Panc1 (cell line): ENCODE data around the gene YPEL1. TPM values are rescaled to one million over a fixed set of nuclear protein-coding genes. Genes with fewer than 3 reads are reported as not detected.

Experiments
- ATAC-seq: fragments of 200-7000 bp; cut with Tn5 transposase; 2 replicates; pipeline ENCODE4 v1.9.1; 2020; ENCODE audit warnings: mild to moderate bottlenecking, moderate library complexity
- BruUV-seq: library from RNA; stranded (reverse); fragments of 400-500 nt; replicated peaks from 2 replicates; lab custom pipeline; 2021; lab: Mats Ljungman, UMichigan
- CTCF ChIA-PET: fragments of 300-600 bp; sonication (Branson Sonifier 250); formaldehyde crosslinking; loops from one replicate; lab custom pipeline; 2022; ENCODE audit warnings: antibody characterized with exemption; lab: Charles Lee
- POLR2A ChIA-PET: fragments of 300-600 bp; sonication (Branson Sonifier 250); formaldehyde crosslinking; loops from one replicate; lab custom pipeline; 2022; ENCODE audit warnings: antibody characterized with exemption; lab: Charles Lee
- DNase-seq: peaks from one replicate; pipeline ENCODE4 v3.0.0-alpha.2; 2010; ENCODE audit warnings: low read depth, low spot score
- H3K27ac ChIP-seq: 2 replicates; pipeline ENCODE4 v1.5.1; 2011; ENCODE audit warnings: mild to moderate bottlenecking, low read length, inconsistent platforms
- H3K27me3 ChIP-seq: fragments of 200-500 bp; sonication (Bioruptor generic); 2 replicates; pipeline ENCODE4 v1.6.0; 2014; ENCODE audit warnings: low read length, inconsistent platforms; ENCODE audit not compliant: control insufficient read depth, insufficient read depth
- H3K36me3 ChIP-seq: fragments of 200-500 bp; sonication (Bioruptor generic); 2 replicates; pipeline ENCODE4 v1.5.1; 2014; ENCODE audit warnings: inconsistent platforms, mild to moderate bottlenecking, low read length, moderate library complexity; ENCODE audit not compliant: control insufficient read depth, insufficient read depth
- H3K4me1 ChIP-seq: 2 replicates; pipeline ENCODE4 v1.5.1; 2011; ENCODE audit warnings: inconsistent platforms, mild to moderate bottlenecking, low read length, moderate library complexity; ENCODE audit not compliant: control insufficient read depth, insufficient read depth
- H3K4me3 ChIP-seq, 2 experiments: 2 replicates each; pipeline ENCODE4 v1.5.1; 2011 to 2012; ENCODE audit warnings: low read depth in 2 of 2, low read length in 2 of 2, mild to moderate bottlenecking in 2 of 2, inconsistent platforms in 1 of 2, moderate library complexity in 1 of 2
- H3K9me3 ChIP-seq: fragments of 200-500 bp; sonication (Bioruptor generic); 2 replicates; pipeline ENCODE4 v1.5.1; 2014; ENCODE audit warnings: low read depth, mild to moderate bottlenecking, inconsistent platforms, low read length, moderate library complexity; ENCODE audit not compliant: control insufficient read depth, insufficient read depth
- POLR2AphosphoS5 ChIP-seq: IDR thresholded peaks from 2 replicates; pipeline ENCODE4 v1.6.1; 2012; ENCODE audit warnings: mild to moderate bottlenecking, low read depth, low read length, moderate library complexity
- SIN3A ChIP-seq: IDR thresholded peaks from 2 replicates; pipeline ENCODE4 v1.6.1; 2012; ENCODE audit warnings: low read depth, mild to moderate bottlenecking, low read length, moderate library complexity, borderline replicate concordance; ENCODE audit not compliant: insufficient read depth
- TCF7L2 ChIP-seq: IDR thresholded peaks from 2 replicates; pipeline ENCODE4 v1.6.1; 2011; ENCODE audit warnings: mild to moderate bottlenecking, low read depth, low read length, inconsistent platforms
- in situ Hi-C: cut with HindIII; loops from 2 replicates; pipeline ENCODE4 v1.10.0; 2016; ENCODE audit warnings: low sequenced_read_pairs, low pct_unique_long_range_greater_than_20kb
- intact Hi-C: fragments of 100-400 bp; cut with micrococcal nuclease; formaldehyde crosslinking; loops from one replicate; pipeline ENCODE4 v1.10.0; 2022; ENCODE audit not compliant: unreplicated experiment
- total RNA-seq: library from RNA; stranded (reverse); gene quantifications from one replicate; pipeline ENCODE4 v1.2.1, GENCODE V29; 2021; ENCODE audit not compliant: unreplicated experiment
- TF ChIP-seq, protein P1 (sequence below), 2 experiments: IDR thresholded peaks; 2 replicates each; pipeline ENCODE4 v1.6.1; 2011 to 2012; ENCODE audit warnings: low read depth in 2 of 2, control low read depth in 1 of 2, low read length in 1 of 2, mild to moderate bottlenecking in 1 of 2, moderate library complexity in 1 of 2; ENCODE audit not compliant: insufficient read depth in 1 of 2
- TF ChIP-seq, protein P2 (sequence below): fragments of 450-650 bp; IDR thresholded peaks from 2 replicates; pipeline ENCODE4 v1.5.1; 2017; ENCODE audit warnings: mild to moderate bottlenecking

Gene YPEL1
- total RNA-seq, 1 experiment from 2014 or later: 4.0 TPM

DNA sequence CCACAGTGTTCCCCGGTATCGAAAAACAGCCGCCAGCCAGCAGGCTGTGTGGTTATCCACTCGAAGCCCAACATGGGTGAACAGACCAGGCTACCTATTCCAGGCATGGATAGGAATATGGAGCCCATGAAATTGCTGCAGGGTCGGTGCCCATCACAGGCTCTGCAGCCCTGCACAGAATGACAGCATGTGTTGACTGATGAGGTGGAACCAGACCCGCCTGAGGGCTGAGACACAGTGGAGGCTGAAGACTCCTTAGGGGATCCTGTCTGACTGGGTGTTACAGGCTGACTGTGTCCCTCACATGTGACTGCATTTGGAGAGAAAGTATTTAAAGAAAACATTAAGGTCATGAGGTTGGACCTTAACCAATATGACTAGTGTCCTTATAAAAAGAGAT lies 6.2 kb upstream of the YPEL1 start:
- no peak for ATAC-seq
- ChIA-PET POLR2A (no interaction called here), CTCF (interaction anchor here (0.6 kb wide), 1 partner anchor 11 kb away, joined by 3 read pairs; no protein-coding TSS in a partner anchor)
- H3K27ac ChIP-seq: no peak overlapping the region
- DNase-seq: no peak
- no peak for TF ChIP-seq POLR2AphosphoS5
- TF ChIP-seq, protein P1, sequence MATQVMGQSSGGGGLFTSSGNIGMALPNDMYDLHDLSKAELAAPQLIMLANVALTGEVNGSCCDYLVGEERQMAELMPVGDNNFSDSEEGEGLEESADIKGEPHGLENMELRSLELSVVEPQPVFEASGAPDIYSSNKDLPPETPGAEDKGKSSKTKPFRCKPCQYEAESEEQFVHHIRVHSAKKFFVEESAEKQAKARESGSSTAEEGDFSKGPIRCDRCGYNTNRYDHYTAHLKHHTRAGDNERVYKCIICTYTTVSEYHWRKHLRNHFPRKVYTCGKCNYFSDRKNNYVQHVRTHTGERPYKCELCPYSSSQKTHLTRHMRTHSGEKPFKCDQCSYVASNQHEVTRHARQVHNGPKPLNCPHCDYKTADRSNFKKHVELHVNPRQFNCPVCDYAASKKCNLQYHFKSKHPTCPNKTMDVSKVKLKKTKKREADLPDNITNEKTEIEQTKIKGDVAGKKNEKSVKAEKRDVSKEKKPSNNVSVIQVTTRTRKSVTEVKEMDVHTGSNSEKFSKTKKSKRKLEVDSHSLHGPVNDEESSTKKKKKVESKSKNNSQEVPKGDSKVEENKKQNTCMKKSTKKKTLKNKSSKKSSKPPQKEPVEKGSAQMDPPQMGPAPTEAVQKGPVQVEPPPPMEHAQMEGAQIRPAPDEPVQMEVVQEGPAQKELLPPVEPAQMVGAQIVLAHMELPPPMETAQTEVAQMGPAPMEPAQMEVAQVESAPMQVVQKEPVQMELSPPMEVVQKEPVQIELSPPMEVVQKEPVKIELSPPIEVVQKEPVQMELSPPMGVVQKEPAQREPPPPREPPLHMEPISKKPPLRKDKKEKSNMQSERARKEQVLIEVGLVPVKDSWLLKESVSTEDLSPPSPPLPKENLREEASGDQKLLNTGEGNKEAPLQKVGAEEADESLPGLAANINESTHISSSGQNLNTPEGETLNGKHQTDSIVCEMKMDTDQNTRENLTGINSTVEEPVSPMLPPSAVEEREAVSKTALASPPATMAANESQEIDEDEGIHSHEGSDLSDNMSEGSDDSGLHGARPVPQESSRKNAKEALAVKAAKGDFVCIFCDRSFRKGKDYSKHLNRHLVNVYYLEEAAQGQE (IDR thresholded peaks at IDR 0.05; ENCODE audit: insufficient read depth in 1 of 2, low read depth in 2 of 2, low read length in 1 of 2): no peak
- no peak for TF ChIP-seq SIN3A
- TF ChIP-seq TCF7L2: no peak
- TF ChIP-seq, protein P2, sequence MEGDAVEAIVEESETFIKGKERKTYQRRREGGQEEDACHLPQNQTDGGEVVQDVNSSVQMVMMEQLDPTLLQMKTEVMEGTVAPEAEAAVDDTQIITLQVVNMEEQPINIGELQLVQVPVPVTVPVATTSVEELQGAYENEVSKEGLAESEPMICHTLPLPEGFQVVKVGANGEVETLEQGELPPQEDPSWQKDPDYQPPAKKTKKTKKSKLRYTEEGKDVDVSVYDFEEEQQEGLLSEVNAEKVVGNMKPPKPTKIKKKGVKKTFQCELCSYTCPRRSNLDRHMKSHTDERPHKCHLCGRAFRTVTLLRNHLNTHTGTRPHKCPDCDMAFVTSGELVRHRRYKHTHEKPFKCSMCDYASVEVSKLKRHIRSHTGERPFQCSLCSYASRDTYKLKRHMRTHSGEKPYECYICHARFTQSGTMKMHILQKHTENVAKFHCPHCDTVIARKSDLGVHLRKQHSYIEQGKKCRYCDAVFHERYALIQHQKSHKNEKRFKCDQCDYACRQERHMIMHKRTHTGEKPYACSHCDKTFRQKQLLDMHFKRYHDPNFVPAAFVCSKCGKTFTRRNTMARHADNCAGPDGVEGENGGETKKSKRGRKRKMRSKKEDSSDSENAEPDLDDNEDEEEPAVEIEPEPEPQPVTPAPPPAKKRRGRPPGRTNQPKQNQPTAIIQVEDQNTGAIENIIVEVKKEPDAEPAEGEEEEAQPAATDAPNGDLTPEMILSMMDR: no peak
- no peaks in the 10 kb centered on the region for H3K4me1 ChIP-seq
- in situ Hi-C loops (no loop called here), intact Hi-C loops (no loop called here)
- BruUV-seq: no TSS peak
- no peaks in the 10 kb centered on the region for H3K36me3 ChIP-seq
- no peaks in the 10 kb centered on the region for H3K9me3 ChIP-seq
- no peak overlapping the region for H3K4me3 ChIP-seq
- H3K27me3 ChIP-seq: no peaks in the 10 kb centered on the region

DNA sequence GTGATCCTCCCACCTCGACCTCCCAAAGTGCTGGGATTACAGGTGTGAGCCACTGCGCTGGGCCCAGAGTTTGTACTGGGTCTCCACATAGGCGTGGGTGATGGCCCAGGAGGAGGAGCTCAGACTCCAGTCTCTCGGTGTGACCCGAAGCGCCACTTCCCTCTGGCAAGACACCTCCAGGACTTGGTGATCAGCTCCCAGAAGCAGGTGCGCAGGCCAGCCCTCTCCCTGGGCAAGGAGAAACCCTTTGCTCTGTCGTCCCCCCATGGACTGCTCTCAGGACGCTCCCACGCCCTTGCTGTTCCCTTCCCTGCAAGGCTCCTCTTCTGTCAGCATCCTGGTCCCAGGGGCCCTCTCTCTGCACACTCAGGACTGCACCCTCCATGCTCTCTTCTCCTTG lies 5.5 kb upstream of the YPEL1 start:
- H3K27me3 ChIP-seq: no peaks in the 10 kb centered on the region
- H3K4me3 ChIP-seq: no peak overlapping the region
- no peak for ATAC-seq
- H3K4me1 ChIP-seq: no peaks in the 10 kb centered on the region
- ChIA-PET POLR2A (no interaction called here), CTCF (no interaction called here)
- H3K27ac ChIP-seq: no peak overlapping the region
- no peaks in the 10 kb centered on the region for H3K36me3 ChIP-seq
- BruUV-seq: no TSS peak
- no peaks in the 10 kb centered on the region for H3K9me3 ChIP-seq
- no peak for DNase-seq
- TF ChIP-seq, protein P2: no peak
- TF ChIP-seq SIN3A (no peak), TCF7L2 (no peak), POLR2AphosphoS5 (no peak)
- TF ChIP-seq, protein P1 (IDR thresholded peaks at IDR 0.05; ENCODE audit: insufficient read depth in 1 of 2, low read depth in 2 of 2, low read length in 1 of 2): no peak
- intact Hi-C loops: no loop called here
- in situ Hi-C loops: no loop called here
